ENCODE results near the gene SSU72.
"Not testable (repeated sequence)": the region's sequence is repeated elsewhere in the genome, so short reads cannot be mapped to it uniquely, and the experiment has no call there.

SSU72 gene

DNA sequence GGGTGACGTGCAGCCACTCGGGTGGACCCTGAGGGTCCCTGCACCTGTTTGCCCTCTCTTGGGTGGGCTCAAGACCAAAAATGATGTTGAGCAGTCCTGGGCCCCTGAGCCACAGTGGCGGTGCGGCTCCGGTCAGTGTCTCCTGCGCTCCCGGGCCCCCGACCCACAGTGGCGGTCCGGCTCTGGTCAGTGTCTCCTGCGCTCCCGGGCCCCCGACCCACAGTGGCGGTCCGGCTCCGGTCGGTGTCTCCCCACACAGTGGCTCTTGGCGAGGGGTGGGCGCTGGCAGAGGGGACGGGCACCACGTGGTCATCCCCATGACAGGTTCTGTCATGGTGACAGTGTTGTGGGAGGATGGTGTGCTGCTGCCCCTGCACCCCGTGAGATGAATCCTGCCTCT is 80.4 kb downstream of the SSU72 start:
- not testable (repeated sequence) for DNase-seq
